Measurements from ENCODE around the gene ADAMTS3.

The ADAMTS3 gene

DNA sequence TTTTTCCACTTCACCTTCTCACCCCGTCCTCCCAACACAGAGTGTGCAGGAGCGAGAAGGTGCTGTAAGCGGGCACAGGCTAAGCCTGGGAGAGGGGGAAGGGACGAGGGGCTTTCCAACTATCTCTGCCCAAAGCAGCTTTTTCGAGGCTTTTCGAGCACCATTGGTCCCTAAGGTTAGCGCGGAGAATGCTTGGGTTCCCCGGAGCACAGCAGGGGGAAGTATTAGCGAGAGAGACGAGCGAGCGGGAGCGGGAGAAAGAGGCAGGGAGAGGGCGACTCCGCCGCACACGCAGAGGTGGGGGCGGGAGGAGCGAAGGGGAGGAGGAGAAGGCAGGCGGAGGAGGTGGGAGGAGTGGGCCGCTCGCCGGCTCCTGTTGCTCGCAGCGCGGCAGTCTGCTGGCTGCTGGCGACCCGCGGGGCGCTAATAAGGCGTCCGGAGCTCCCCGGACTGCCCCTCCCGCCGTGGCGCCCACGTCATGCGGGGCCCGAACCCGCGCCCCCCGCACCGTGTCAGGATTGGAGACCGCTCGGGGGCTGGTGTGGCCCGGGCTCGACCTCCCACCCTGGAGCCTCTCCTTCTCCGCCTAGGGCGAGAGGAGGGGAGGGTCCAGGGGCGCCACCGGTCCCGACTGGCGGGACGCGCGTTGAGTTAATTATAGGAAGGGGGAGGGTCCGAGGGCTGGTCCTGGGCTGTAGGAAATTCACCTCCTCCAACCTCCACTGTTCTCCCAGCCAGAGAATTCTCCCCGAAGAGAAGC is at the start of gene ADAMTS3:
ADAMTS3 (minus strand) TSS at position 263 of the 760 bp plus-strand sequence. CDS start 459 bp downstream, outside the sequence.
- no peak for DNase-seq

DNA sequence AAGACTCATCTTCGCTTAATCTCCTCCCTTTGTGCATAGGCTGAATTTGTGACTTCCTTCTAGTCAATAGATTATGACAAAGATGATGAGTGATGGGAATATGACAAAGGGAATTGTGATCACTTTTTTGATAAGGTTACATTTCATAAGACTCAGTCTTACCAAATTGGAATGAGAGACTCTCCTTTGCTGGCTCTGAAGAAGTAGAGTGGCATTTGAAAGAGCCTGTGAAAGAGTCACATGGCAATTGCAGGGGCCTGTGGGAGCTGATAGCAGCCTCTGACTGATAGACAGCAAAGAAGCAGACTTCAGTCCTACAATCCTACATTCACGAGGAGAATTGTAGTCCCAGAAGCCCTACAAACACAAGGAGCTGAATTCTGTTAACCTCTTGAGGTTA is 44.9 kb upstream of the ADAMTS3 start:
- no peak for DNase-seq

DNA sequence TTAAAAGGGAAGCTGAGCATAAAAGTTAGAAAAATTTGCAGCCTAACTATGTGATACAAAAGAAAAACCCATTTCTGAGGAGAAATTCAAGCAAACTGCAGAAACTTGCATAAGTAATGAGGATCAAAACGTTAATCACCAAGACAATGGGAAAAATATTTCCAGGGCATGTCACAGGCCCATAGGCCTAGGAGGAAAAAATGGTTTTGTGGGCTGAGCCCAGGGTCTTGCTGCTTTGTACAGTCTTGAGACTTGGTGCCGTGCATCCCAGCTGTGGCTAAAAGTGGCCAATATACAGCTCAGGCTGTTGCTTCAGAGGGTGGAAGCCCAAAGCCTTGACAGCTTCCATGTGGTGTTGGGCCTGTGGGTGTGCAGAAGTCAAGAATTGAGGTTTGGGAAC is 37.7 kb upstream of the ADAMTS3 start:
- DNase-seq: no peak

DNA sequence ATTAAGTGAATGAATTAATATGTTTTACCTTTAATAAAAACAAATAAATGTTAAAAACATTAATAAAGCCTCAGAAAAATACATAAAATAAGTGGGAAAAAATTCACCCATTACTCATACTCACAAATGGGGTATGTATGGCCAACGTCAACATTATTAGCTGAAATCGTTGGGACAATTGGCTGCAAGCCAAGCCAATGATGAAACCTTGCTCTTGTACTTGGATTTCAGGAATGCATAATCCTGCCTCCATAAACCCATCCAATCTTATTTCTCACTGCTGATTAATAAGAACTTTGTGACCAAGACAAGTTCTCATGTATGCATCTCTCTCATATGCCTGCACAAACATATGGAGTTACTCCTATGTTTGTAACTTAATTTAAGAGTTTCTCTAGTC is 35.3 kb upstream of the ADAMTS3 start:
- DNase-seq: no peak

DNA sequence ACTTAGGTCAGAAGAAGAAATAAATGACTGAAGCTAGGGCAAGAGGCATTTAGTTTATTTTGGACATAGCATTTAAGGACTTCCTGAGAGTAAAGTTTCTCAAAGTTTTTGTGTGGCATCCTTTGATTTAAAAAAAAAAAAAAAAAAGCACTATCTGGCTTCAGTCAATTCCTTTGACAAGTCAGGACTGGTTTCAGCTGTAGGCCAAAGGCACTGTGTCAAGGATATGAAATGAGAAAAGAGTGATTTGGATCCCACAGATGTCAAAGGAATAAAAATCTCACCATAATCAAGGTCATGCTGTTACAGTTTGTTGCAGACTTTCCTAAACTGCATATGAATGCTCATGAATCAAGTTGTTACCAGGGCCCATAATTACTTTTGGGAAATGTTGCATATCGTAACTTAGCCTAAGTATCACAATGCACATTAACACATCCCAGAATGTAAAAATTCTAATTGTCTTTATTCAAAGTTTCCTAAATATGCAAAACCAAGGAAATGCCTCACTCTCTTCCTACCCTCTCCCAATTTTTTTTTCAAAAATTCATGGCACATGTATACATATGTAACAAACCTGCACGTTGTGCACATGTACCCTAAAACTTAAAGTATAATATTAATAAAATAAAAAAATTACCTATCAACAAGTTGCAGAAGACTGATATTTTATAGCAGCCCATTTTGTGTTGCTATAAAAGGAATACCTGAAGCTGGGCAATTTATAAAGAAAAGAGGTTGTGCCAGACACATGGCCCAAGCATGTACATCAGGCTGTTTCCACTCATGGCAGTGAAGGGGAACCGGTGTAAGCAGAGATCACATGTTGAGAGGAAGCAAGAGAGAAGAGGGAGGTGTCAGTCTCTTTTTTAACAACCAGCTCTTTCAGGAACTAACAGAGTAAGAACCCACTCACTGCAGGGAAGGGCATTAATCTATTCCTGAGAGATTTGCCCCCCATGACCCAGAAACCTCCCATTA is 33.7 kb upstream of the ADAMTS3 start:
- DNase-seq: no peak

DNA sequence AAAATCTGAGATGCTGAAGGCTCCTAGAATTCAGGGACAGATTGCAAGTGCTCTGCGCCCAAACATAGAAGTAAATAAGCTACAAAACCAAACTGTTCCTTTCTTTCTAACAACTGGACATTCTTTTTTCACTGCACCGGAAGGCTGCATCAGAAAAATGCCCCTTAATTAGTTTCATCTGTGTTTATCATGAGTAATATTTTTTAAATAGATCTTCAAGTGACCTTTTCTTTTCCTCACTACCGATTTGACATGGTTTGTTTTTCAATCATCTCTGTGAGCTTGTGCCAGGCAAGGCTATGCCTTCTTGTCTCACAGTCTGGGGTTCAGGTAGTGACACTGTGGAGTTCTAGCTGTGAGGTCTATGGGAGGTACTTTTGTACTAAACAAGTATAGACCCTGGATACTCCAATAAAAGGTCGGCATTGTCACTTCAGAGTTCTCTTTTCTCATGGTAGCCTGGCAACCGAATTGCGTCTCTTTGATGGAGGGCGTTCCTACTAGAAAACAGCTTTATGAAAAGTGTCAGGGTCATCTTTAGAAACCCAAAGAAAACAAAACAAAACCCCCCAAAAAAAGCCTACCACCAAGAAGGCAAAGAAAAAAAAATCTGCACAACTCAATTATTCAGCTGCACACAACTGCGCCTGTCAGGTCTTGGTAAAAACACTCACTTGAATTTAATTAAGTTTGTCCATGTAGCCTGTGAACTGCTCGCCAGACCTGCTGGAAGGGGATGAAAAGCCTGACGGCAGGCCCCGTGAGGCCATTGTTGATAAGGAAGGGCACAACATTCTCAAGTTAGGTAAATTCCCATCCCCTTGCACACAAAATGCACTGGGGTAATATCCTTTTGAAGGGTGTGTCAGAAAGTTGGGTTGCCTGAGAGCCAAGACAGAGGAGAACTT is 22.8 kb upstream of the ADAMTS3 start:
- DNase-seq: no peak

DNA sequence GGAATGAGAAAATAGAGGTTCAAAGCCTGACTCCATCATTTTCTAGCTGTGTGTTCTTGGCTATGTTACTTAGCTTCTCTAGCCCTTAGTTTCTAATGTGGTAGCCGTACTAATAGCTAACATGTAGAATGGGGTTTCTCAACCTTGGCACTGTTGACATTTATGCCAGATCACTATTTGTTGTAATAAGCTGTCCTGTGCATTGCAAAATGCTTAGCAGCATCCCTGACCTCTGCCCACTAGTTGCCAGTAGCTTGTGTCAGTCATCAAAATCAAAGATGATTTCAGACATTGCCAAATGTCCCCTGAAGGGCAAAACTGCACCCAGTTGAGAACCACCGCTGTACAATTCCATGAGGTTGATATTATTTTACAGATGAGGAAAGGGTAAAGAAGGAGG is 18.3 kb upstream of the ADAMTS3 start:
- DNase-seq: no peak

DNA sequence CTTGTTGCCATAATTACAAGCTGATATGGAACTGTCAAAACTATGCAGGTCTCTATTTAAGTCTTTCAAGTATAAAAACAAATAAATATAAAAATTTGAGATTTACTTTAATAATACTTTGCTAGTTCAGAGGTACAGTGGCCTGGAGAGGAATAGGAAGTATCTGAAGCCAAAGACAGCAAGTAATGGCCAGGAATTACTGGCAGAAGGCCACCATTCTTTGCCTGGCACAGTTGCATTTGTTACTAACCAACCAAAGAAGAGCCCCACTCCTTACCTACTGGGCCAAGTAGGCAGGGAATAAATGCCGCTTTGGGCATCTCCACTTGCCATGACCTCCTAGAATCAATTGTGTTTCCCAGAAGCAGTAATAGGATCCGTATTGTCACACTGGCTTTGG is 13.8 kb upstream of the ADAMTS3 start:
- no peak for DNase-seq

DNA sequence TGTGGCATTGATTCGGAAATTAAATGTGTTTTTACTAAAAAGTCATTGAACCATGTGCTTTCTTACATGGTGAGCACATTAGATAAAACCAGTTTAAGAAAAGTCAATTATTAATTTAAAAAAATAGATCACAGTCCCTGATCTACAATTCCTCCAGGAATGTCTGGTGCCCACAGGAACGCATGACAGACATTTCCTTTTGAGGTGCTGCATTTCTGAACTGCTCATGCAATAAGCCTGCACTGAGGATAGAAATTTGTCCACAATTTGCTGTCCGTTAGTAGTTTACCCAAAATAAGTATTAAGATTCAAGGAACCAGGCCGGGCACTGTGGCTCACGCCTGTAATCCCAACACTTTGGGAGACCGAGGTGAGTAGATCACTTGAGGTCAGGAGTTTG is 8.2 kb upstream of the ADAMTS3 start:
- DNase-seq: no peak

DNA sequence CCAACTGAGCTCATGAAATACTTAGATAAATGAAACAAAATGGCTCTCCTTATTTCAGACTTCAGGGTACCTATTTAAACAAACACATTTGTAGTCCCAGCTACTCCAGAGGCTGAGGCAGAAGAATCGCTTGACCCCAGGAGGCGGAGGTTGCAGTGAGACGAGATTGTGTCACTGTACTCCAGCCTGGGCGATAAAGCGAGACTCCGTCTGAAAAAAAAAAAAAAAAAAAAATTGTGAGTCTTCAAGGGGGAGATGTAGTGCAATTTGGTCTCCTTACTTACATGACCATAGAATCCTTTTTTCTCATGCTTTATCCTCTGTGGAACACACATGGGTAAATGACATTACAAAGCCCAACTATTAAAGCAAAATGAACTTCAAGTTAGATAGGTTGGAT is 2.3 kb upstream of the ADAMTS3 start:
- no peak for DNase-seq

DNA sequence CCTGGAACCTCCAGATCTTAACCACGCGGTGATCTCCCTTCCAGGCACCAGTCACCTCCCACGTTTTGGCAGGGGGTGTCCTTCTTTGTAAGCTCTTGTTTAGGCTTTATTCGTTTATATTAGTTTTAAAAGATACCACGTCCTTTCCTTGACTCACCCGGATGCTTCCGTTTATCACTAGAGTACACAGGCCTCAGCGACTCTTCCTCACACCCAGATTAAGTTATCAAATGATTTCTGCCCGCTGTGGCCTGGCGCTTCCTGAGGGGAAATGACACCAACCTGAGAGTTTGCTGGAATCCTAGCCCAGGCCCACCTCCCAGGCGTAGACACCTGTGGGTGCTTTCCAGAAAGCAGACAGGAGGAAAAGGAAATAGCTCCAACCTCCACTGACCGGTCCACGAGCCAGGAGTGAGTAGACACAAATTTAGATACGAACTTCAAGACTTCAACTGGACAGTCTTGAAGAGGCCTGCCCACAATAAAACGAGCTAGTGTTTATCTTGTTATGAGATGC is 756 bp upstream of the ADAMTS3 start:
- no peak for DNase-seq

DNA sequence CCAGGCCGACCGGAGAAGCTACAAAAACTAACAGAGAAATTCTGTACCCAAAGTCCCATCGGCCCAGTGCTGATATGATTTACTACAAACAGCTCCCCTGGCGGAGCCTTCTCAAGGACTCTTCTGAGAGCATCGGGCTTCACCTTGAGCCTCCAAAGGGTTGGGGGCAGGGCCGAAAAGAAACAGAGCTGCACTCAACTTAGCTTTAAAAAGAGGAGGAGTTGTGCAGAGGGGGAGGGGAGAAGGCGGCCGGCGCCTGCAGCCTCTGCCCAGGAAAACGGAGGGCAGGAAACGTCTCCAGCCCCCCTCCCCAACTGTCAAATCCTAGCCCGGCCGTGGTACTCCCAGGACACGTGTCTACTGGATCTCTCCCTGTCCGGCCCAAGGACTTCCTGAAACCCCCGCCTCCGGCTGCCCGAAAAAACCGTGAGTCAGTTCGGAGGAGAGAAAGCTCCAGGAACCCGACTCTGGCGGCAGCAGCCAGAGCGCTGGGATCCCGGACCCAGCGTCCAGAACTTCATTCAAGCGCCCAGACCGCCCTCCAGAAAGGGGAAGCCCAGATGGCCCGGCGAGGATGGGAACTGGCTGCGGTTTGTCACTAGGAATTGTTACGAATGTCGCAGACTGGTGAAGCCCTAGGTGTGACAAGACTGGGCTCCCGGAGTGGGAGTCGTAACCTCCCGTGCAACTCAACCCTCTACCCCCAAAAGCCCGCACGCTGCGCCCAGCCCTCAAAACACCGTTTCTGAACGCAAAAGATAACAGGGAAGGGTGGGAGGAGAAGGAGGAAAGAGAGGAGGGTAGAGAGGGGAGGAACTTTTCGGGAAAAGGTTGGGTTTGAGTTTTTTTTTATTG is 973 bp downstream of the ADAMTS3 start:
- peak in 1 of 2 donors; percentile 2 for DNase-seq

DNA sequence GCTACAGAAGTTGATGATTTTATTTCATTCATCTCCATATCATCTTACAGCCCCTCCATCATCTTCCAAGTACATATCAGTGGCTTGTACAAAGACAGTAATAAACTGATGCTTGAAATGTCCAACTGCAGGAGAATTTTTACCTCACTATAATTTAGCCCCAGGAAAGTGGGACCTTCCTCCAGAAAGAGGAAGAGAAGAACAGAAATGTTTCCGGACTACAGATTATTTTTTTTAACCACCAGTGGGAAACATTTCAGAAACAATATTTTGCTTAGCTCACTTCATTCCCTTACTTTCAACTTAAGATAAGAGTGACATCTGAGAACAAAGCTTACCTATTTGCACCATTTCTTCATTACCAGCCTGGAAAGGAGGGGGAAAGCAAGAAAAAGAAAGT is 2.0 kb downstream of the ADAMTS3 start:
- no peak for DNase-seq

DNA sequence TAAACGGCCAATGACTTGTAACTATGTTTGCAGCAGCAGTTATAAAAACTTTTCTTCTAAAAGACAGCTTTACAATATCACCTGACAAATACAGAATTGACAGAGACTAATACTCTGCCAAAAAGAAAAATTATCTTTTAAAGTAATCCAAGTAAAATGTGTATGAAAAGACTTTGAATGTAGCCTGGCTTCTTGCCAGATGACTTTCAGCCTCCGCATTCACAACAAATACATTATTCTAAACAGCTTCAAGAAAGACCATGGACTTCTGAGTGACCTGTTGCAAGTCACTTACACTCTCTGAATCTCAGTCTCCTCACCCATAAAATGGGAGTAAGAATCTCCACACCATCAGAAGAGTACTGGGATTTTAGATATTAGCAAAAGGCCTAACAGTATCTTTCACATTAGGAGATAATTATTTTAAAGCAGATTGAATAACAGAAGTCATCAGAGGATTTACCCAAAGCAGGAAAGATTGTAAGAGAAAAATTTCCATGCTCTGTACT is 2.5 kb downstream of the ADAMTS3 start:
- no peak for DNase-seq

DNA sequence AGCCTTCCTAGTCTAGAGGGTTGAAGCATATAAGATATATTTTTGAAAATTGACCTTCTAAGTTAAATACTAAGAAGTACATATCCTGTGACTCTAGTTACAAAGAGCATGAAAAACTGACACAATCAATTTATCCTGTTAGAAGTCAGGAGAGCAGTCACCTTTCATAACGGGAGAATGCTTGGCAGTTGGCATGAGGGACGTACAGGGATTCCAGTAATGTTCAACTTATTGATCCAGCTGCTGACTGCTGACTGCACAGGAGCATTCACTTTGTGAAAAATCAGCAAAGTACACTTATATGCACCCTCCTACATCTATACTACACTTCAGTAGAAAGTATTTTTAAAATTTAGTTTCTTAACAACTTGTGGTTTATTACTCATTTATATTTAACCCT is 4.2 kb downstream of the ADAMTS3 start:
- DNase-seq: no peak

DNA sequence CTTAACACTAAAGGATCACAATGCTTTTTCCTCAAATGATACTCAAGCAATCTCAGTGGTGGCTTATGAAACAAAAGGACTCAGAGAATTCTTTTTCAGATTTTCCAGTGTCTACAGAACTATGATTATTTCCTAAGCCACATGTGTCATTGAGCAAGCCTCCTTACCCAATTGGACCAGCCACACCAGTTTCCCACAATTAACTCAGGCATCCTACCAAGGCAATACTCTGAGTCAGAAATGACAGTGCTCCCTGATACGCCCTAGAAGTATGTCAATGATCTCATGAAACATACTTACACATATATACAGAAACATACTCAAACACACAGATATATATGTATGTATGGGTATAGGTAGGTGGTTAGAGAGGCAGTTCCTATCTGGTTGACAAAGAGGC is 4.8 kb downstream of the ADAMTS3 start:
- DNase-seq: no peak

DNA sequence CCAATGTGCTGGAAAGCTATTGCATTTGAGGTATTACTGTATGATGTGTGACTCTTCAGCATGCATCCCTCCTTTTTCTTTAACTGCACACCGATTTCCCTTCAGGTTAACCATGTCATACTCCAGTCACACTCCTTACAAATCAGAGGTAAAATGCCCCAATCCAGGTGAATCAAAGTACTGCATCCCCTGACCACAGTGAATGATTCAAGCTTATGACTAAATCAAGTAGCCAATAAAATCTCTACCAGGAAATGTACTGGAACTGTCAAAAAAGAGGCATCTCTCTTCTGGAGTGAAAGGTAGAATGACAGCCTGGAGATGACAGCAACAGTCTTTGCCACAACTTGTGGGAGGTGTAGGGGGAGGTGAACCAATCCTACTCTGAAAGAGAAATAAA is 10.4 kb downstream of the ADAMTS3 start:
- DNase-seq: no peak

DNA sequence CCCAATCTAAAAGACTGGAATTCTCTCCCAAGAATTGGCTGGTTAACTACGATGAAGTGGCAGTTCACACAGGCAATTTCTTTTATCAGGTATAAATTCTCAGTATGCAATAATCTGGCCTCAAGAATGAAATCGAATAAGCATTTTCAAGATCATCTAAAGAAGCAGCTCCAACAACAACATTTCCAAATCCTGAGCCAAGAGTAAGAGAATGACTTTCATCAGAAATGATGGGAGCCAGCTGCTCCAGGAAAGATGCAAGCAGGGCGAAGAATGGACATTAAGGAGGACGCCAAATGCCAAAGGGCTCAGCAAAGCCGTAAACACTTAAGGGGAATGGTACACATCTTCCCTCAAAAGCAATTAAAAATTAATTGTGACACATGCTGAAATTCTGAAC is 12.0 kb downstream of the ADAMTS3 start:
- DNase-seq: no peak

DNA sequence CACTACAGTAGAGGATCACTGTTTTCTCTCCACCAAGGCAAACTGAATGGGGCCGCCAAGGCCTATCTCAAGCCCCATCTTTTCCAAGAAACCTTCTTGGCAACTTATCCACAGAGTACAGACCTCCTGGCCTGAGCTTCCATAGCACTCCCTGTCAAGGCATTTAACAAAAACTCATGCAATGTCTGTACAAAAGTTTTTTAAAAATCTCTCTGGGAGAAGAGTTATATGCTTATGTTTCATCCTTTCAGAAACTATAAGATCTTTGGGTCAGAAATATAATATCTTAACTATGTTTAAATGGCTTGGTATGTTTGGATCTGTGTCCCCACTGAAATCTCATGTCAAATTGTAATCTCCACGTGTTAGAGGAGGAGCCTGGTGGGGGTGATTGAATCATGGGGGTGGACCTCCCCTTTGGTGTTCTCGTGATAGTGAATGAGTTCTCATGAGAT is 13.6 kb downstream of the ADAMTS3 start:
- no peak for DNase-seq

DNA sequence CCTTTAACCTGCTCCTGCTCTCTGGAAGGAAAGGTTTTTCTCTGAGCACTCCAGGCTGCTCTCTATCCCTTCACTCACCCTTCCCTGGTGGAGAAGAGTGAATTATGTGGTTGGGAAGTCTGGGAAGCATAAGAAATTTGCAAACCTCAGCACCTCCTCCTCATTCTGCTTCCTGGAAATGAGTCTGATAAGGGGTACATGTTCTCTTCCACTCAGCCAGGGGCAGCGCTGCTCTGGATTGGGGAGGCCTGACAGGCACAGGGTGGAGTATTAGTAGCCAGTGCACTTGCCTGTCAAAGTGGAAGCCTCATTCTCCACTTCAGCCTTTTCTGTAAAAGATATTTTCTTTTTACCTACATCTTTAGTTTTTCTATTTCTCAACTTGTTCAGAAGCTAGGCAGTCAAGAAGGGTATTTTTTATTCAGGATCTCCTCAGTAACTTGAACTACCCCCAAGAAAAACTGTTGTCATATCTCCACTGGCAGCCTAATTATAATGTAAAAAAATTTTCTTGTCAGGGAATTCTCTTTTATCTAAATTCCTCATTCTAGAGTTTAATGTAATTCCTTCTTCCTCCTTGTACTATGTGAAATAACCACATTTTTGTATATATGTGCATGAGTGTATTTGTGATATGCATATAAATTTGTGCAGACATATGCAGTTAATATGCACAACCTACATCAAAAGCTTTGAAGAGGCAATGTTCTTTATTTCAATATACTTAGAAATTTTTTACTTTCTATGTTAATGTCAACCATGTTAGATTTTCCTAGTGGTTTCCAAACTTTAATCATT is 15.3 kb downstream of the ADAMTS3 start:
- DNase-seq: no peak

DNA sequence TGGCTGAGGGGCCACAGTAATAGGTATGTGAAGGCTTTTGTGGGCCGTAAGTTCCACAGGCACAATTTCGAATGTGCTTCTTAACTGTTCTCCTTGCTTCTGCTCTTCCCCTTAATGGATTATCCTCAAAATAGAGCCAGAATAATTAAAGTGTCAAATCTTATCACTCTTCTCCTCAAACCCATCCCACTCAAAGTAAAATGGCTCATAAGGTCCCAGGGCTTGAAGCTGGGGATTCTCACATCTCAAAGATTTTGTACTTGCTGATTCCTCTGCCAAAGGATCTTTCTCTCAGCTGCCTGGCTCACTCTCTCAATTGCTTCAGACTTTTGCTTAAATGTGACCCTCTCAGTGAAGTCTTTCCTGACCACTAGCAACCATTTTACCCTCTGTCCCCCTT is 16.6 kb downstream of the ADAMTS3 start:
- no peak for DNase-seq
